Esophagus muscularis mucosa (tissue), 4 donors: ENCODE results near the gene ACYP1. TPM values are rescaled to one million over a fixed set of nuclear protein-coding genes. Genes with fewer than 3 reads are reported as not detected.

ENCODE experiments used
- DNase-seq: peaks from one replicate; pipeline ENCODE4 v3.0.0-alpha.2; 2017; ENCODE audit errors: extremely low spot score
- H3K27ac ChIP-seq, 4 donors: fragments of 200-600 bp; sonication (generic); replicated peaks in 1 of 4; 1 replicate in 3 of 4; 2 replicates in 1 of 4; pipeline ENCODE4 v1.5.1; 2016 to 2019; ENCODE audit warnings: mild to moderate bottlenecking in 1 of 4
- H3K27me3 ChIP-seq, 4 donors: fragments of 200-600 bp; sonication (generic); one replicate each; pipeline versions ENCODE4 v1.5.1 to v1.6.0; 2016 to 2019
- H3K36me3 ChIP-seq, 4 donors: fragments of 200-600 bp; sonication (generic); one replicate each; pipeline ENCODE4 v1.5.1; 2016 to 2019
- H3K4me1 ChIP-seq, 4 donors: fragments of 200-600 bp; sonication (generic); one replicate each; pipeline ENCODE4 v1.5.1; 2016 to 2019
- H3K4me3 ChIP-seq, 4 donors: fragments of 200-600 bp; sonication (generic); 1 replicate in 2 of 4; 2 replicates in 2 of 4; pipeline ENCODE4 v1.5.1; 2016 to 2019; ENCODE audit warnings: mild to moderate bottlenecking in 4 of 4, moderate library complexity in 1 of 4
- H3K9me3 ChIP-seq, 4 donors: fragments of 200-600 bp; sonication (generic); 1 replicate in 3 of 4; 2 replicates in 1 of 4; pipeline ENCODE4 v1.5.1; 2016 to 2019
- EP300 ChIP-seq: sonication (generic); formaldehyde crosslinking; IDR thresholded peaks from one replicate; pipeline ENCODE4 v1.6.1; 2017; ENCODE audit warnings: antibody characterized with exemption
- POLR2A ChIP-seq: fragments of 450-650 bp; IDR thresholded peaks from one replicate; pipeline ENCODE4 v1.6.1; 2017; ENCODE audit warnings: antibody characterized with exemption, moderate library complexity, mild to moderate bottlenecking, low read depth
- POLR2AphosphoS5 ChIP-seq, 2 donors: sonication (generic); formaldehyde crosslinking; IDR thresholded peaks; one replicate each; pipeline ENCODE4 v1.6.1; 2017; ENCODE audit warnings: antibody characterized with exemption in 2 of 2
- WGBS: methylation state at CpG from one replicate; pipeline ENCODE4 v1.1.5; 2018; 5-methylcytosine and 5-hydroxymethylcytosine counted together
- intact Hi-C: fragments of 100-400 bp; cut with DNase I; formaldehyde crosslinking; loops from one replicate; pipeline ENCODE4 v1.15.1; 2023
- total RNA-seq, 4 donors: library from RNA; depleted of rRNA; stranded (reverse); fragments of >200 nt; gene quantifications; one replicate each; pipeline versions ENCODE4 v1.1.0 to v1.2.1, GENCODE V29; 2016
- TF ChIP-seq, protein P1 (sequence below), 3 experiments: fragments of 200-600 bp in 2 of 3; fragments of 450-650 bp in 1 of 3; sonication (generic) in 2 of 3; IDR thresholded peaks; one replicate each; pipeline ENCODE4 v1.5.1; 2017 to 2019; ENCODE audit warnings: antibody characterized with exemption in 3 of 3, mild to moderate bottlenecking in 2 of 3, moderate library complexity in 1 of 3

The ACYP1 gene
- total RNA-seq, 4 donors from 2014 or later = 9.1 to 20.3 (median 16.9) TPM

DNA sequence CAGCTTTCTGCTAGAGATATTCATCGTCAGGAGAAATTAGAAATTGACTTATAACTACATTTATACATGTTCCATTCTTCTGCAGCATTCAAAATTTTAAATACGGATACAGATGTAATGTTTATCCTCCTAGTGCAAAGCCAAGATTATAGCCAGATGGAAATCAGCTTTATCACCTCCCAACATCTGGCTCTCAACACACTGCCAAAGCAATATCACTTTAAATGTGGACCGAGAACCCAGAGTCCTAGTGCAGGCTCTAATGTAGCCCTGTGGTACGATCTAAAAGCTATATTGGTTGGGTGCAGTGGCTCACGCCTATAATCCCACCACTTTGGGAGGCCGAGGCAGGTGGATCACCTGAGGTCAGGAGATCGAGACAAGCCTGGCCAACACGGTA lies 19.1 kb downstream of the ACYP1 start:
- WGBS = 50% methylated on average over 6 of the region's 8 CpGs
- no peak for DNase-seq
- H3K4me1 ChIP-seq = peaks cover 22 to 78% (median 66%) of the 10 kb centered on the region in 4 donors
- intact Hi-C loops = no loop called here
- H3K27me3 ChIP-seq = no peaks in the 10 kb centered on the region
- peak in 1 of 2 donors; percentile 54 for TF ChIP-seq POLR2AphosphoS5 (IDR thresholded peaks at IDR 0.05)
- no peak for TF ChIP-seq EP300
- H3K36me3 ChIP-seq = peaks cover 0 to 25% (median 9%) of the 10 kb centered on the region in 4 donors
- no peaks in the 10 kb centered on the region for H3K9me3 ChIP-seq
- H3K4me3 ChIP-seq = peak overlapping the region in 1 of 4 donors; percentile 32
- peak overlapping the region in 3 of 4 donors; percentile 13 to 30 (median 24) for H3K27ac ChIP-seq

- TF ChIP-seq POLR2A = no peak
- TF ChIP-seq POLR2AphosphoS5 (IDR thresholded peaks at IDR 0.05) = no peak
- TF ChIP-seq, protein P1, sequence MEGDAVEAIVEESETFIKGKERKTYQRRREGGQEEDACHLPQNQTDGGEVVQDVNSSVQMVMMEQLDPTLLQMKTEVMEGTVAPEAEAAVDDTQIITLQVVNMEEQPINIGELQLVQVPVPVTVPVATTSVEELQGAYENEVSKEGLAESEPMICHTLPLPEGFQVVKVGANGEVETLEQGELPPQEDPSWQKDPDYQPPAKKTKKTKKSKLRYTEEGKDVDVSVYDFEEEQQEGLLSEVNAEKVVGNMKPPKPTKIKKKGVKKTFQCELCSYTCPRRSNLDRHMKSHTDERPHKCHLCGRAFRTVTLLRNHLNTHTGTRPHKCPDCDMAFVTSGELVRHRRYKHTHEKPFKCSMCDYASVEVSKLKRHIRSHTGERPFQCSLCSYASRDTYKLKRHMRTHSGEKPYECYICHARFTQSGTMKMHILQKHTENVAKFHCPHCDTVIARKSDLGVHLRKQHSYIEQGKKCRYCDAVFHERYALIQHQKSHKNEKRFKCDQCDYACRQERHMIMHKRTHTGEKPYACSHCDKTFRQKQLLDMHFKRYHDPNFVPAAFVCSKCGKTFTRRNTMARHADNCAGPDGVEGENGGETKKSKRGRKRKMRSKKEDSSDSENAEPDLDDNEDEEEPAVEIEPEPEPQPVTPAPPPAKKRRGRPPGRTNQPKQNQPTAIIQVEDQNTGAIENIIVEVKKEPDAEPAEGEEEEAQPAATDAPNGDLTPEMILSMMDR (IDR thresholded peaks at IDR 0.05) = no peak
- TF ChIP-seq EP300 = no peak
- Histone ChIP-seq H3K36me3 (peaks cover 0 to 30% (median 10%) of the 10 kb centered on the region in 4 donors), H3K4me1 (peaks cover 20 to 74% (median 61%) of the 10 kb centered on the region in 4 donors), H3K4me3 (peak overlapping the region in 1 of 4 donors; percentile 32), H3K27ac (peak overlapping the region in 3 of 4 donors; percentile 13 to 30 (median 24)), H3K9me3 (no peaks in the 10 kb centered on the region), H3K27me3 (no peaks in the 10 kb centered on the region)
- WGBS = 10% methylated on average over 2 of the region's 2 CpGs
- intact Hi-C loops = no loop called here
- DNase-seq = no peak
These were observed 19.5 kb downstream of the ACYP1 start for GRCh38 chr14:75044322-75044721.

GRCh38 chr14:75042035-75042434 lies 21.8 kb downstream of the ACYP1 start:
- WGBS = 73% methylated on average over 6 of the region's 6 CpGs
- TF ChIP-seq POLR2AphosphoS5 (IDR thresholded peaks at IDR 0.05) = no peak
- TF ChIP-seq EP300 = no peak
- TF ChIP-seq, protein P1 (IDR thresholded peaks at IDR 0.05) = no peak
- TF ChIP-seq POLR2A = no peak
- Histone ChIP-seq H3K27ac (no peak overlapping the region), H3K27me3 (no peaks in the 10 kb centered on the region), H3K4me3 (no peak overlapping the region), H3K9me3 (no peaks in the 10 kb centered on the region), H3K36me3 (peaks cover 13 to 51% (median 30%) of the 10 kb centered on the region in 4 donors), H3K4me1 (peaks cover 12 to 51% (median 46%) of the 10 kb centered on the region in 4 donors)
- intact Hi-C loops = no loop called here
- DNase-seq = no peak

GRCh38 chr14:75041613-75042012 lies 22.2 kb downstream of the ACYP1 start:
- Histone ChIP-seq H3K27ac (no peak overlapping the region), H3K4me1 (peaks cover 9 to 47% (median 44%) of the 10 kb centered on the region in 4 donors), H3K4me3 (no peak overlapping the region), H3K36me3 (peaks cover 13 to 55% (median 34%) of the 10 kb centered on the region in 4 donors), H3K27me3 (no peaks in the 10 kb centered on the region), H3K9me3 (no peaks in the 10 kb centered on the region)
- WGBS = 90% methylated on average over 4 of the region's 4 CpGs
- TF ChIP-seq EP300 (no peak), POLR2A (no peak), POLR2AphosphoS5 (IDR thresholded peaks at IDR 0.05) (no peak)
- TF ChIP-seq, protein P1 (IDR thresholded peaks at IDR 0.05) = no peak
- no peak for DNase-seq
- intact Hi-C loops = no loop called here

GRCh38 chr14:75040959-75041358 lies 22.9 kb downstream of the ACYP1 start:
- H3K4me1 ChIP-seq = peaks cover 6 to 42% (median 39%) of the 10 kb centered on the region in 4 donors
- no peak for TF ChIP-seq EP300
- TF ChIP-seq, protein P1 (IDR thresholded peaks at IDR 0.05) = no peak
- no peak for TF ChIP-seq POLR2A
- TF ChIP-seq POLR2AphosphoS5 (IDR thresholded peaks at IDR 0.05) = no peak
- intact Hi-C loops = loop anchor here (1.0 kb wide), 1 partner anchor 10 kb away; no protein-coding TSS in a partner anchor
- H3K4me3 ChIP-seq = no peak overlapping the region
- H3K36me3 ChIP-seq = peaks cover 13 to 62% (median 38%) of the 10 kb centered on the region in 4 donors
- DNase-seq = no peak
- H3K27me3 ChIP-seq = no peaks in the 10 kb centered on the region
- H3K9me3 ChIP-seq = no peaks in the 10 kb centered on the region
- H3K27ac ChIP-seq = no peak overlapping the region
- 92% methylated on average over 2 of the region's 2 CpGs for WGBS
